Measurements from ENCODE around the gene CRB3. TPM values are rescaled to one million over a fixed set of nuclear protein-coding genes. Genes with fewer than 3 reads are reported as not detected.

Gene CRB3
- total RNA-seq, 2 experiments from 2014 or later: 7.9 to 9.4 TPM

- Histone ChIP-seq H3K9me3 (ENCODE audit: control insufficient read depth in 1 of 2, insufficient read depth in 1 of 2, low read length in 2 of 2) (peaks cover 9 to 22% of the 10 kb centered on the region in 2 experiments), H3K27me3 (ENCODE audit: control insufficient read depth in 1 of 2, insufficient read depth in 2 of 2, low read length in 2 of 2) (no peaks in the 10 kb centered on the region), H3K36me3 (ENCODE audit: insufficient read depth, low read length) (peaks cover 13% of the 10 kb centered on the region), H3K4me1 (ENCODE audit: insufficient read depth, low read length) (peaks cover 20% of the 10 kb centered on the region), H3K27ac (ENCODE audit: low read depth in 1 of 2, low read length in 2 of 2) (no peak overlapping the region), H3K4me3 (ENCODE audit: low read length) (no peak overlapping the region)
- Mint-ChIP-seq H3K27me3 (no peaks in the 10 kb centered on the region), H3K36me3 (ENCODE audit: low read depth) (peaks cover 78% of the 10 kb centered on the region), H3K4me3 (no peak overlapping the region), H3K27ac (no peak overlapping the region), H3K9me3 (peaks cover 12% of the 10 kb centered on the region), H3K4me1 (ENCODE audit: low read depth) (peaks cover 17% of the 10 kb centered on the region)
- ChIA-PET CTCF (no interaction called here), POLR2A (no interaction called here)
- DNase-seq (no peak), ATAC-seq (ENCODE audit: poor library complexity) (no peak)
- intact Hi-C loops (cut with DNase I, micrococcal nuclease): no loop called here
- no peak for TF ChIP-seq CTCF (IDR thresholded peaks at IDR 0.05)
Measured at GRCh38 chr19:6455924-6456323, 8.1 kb upstream of the CRB3 start.

- Histone ChIP-seq H3K27me3 (ENCODE audit: control insufficient read depth in 1 of 2, insufficient read depth in 2 of 2, low read length in 2 of 2) (no peaks in the 10 kb centered on the region), H3K36me3 (ENCODE audit: insufficient read depth, low read length) (peaks cover 11% of the 10 kb centered on the region), H3K4me3 (ENCODE audit: low read length) (no peak overlapping the region), H3K27ac (ENCODE audit: low read depth in 1 of 2, low read length in 2 of 2) (no peak overlapping the region), H3K4me1 (ENCODE audit: insufficient read depth, low read length) (peaks cover 20% of the 10 kb centered on the region), H3K9me3 (ENCODE audit: control insufficient read depth in 1 of 2, insufficient read depth in 1 of 2, low read length in 2 of 2) (peaks cover 9 to 22% of the 10 kb centered on the region in 2 experiments)
- ATAC-seq (ENCODE audit: poor library complexity) (no peak), DNase-seq (peak in 1 of 14 experiments; percentile 28)
- Mint-ChIP-seq H3K9me3 (peaks cover 9% of the 10 kb centered on the region), H3K4me3 (peak overlapping the region; percentile 87), H3K36me3 (ENCODE audit: low read depth) (peaks cover 64% of the 10 kb centered on the region), H3K27ac (peak overlapping the region; percentile 78), H3K27me3 (no peaks in the 10 kb centered on the region), H3K4me1 (ENCODE audit: low read depth) (peaks cover 24% of the 10 kb centered on the region)
- ChIA-PET POLR2A (interaction anchor here (0.8 kb wide), 1 partner anchor 23 kb away, joined by 3 read pairs; the partner anchor contains the start of gene DENND1C), CTCF (no interaction called here)
- no peak for TF ChIP-seq CTCF (IDR thresholded peaks at IDR 0.05)
- intact Hi-C loops (cut with DNase I, micrococcal nuclease): no loop called here
Measured at GRCh38 chr19:6457958-6458694, 5.9 kb upstream of the CRB3 start.

GRCh38 chr19:6458695-6459261, 5.3 kb upstream of the CRB3 start:
- ATAC-seq (ENCODE audit: poor library complexity) (no peak), DNase-seq (no peak)
- Mint-ChIP-seq H3K36me3 (ENCODE audit: low read depth) (peaks cover 57% of the 10 kb centered on the region), H3K9me3 (peaks cover 7% of the 10 kb centered on the region), H3K27ac (peak overlapping the region; percentile 78), H3K27me3 (no peaks in the 10 kb centered on the region), H3K4me3 (peak overlapping the region; percentile 87), H3K4me1 (ENCODE audit: low read depth) (peaks cover 24% of the 10 kb centered on the region)
- POLR2A ChIA-PET: interaction anchor here (0.5 to 1.2 kb wide), 3 partner anchors 23 to 110 kb away, joined by 3 to 6 read pairs (median 3); partner anchors contain the start of genes DENND1C and KHSRP
- intact Hi-C loops (cut with DNase I, micrococcal nuclease): no loop called here
- peaks cover 22% of the 10 kb centered on the region for H3K4me1 ChIP-seq (ENCODE audit: insufficient read depth, low read length)
- H3K4me3 ChIP-seq (ENCODE audit: low read length): peak overlapping the region; percentile 68
- no peak for TF ChIP-seq CTCF (IDR thresholded peaks at IDR 0.05)
- CTCF ChIA-PET: interaction anchor here (0.5 kb wide), 1 partner anchor 180 kb away, joined by 5 read pairs; no protein-coding TSS in a partner anchor
- peaks cover 7 to 19% of the 10 kb centered on the region in 2 experiments for H3K9me3 ChIP-seq (ENCODE audit: control insufficient read depth in 1 of 2, insufficient read depth in 1 of 2, low read length in 2 of 2)
- H3K36me3 ChIP-seq (ENCODE audit: insufficient read depth, low read length): peaks cover 7% of the 10 kb centered on the region
- H3K27ac ChIP-seq (ENCODE audit: low read depth in 1 of 2, low read length in 2 of 2): no peak overlapping the region
- no peaks in the 10 kb centered on the region for H3K27me3 ChIP-seq (ENCODE audit: control insufficient read depth in 1 of 2, insufficient read depth in 2 of 2, low read length in 2 of 2)

Data from CD4-positive, alpha-beta T cell (primary cell).